ENCODE results near the gene SENP1. TPM values are rescaled to one million over a fixed set of nuclear protein-coding genes. Genes with fewer than 3 reads are reported as not detected.

Gene SENP1
- total RNA-seq, 1 experiment from 2014 or later, result 28.8 TPM

- H2BK15ac ChIP-seq (ENCODE audit: low read depth, low read length), result no peak overlapping the region
- WGBS (ENCODE audit: extremely low coverage, insufficient read length, low lambda C conversion rate), result no CpG with 5 or more reads among the region's 1 CpG
- DNase-seq, result no peak
- Mint-ChIP-seq H3K27me3 (ENCODE audit: low read depth) (no peaks in the 10 kb centered on the region), H3K27ac (no peak overlapping the region), H3K9me3 (no peaks in the 10 kb centered on the region), H3K4me3 (no peak overlapping the region), H3K36me3 (ENCODE audit: insufficient read depth in 1 of 3, low read depth in 3 of 3) (peaks cover 14 to 65% (median 40%) of the 10 kb centered on the region in 3 experiments; a peak in 6 of 7 replicates), H3K4me1 (no peaks in the 10 kb centered on the region)
- no peak overlapping the region for H2AFZ ChIP-seq (ENCODE audit: low read length)
- H3K79me1 ChIP-seq (ENCODE audit: insufficient read depth, low read depth, low read length, poor library complexity, severe bottlenecking), result no peaks in the 10 kb centered on the region
- no peak overlapping the region for H2BK120ac ChIP-seq (ENCODE audit: low read depth, low read length, poor library complexity, severe bottlenecking)
- no peak overlapping the region for H3K27ac ChIP-seq (ENCODE audit: insufficient read length, low read depth, low read length)
- no peak overlapping the region for H2BK20ac ChIP-seq (ENCODE audit: low read depth, low read length, poor library complexity, severe bottlenecking)
- H3K27me3 ChIP-seq (ENCODE audit: insufficient read depth, low read length), result no peaks in the 10 kb centered on the region
- H3K18ac ChIP-seq (ENCODE audit: insufficient read length, low read depth, low read length), result no peak overlapping the region
- H2BK12ac ChIP-seq (ENCODE audit: insufficient read length, low read depth, low read length), result no peak overlapping the region
- no peak overlapping the region for H4K5ac ChIP-seq (ENCODE audit: insufficient read length, low read depth, low read length)
- H3T11ph ChIP-seq (ENCODE audit: low read length), result no peak overlapping the region
- H3K23me2 ChIP-seq (ENCODE audit: insufficient read length, low read depth, low read length, poor library complexity, severe bottlenecking), result no peaks in the 10 kb centered on the region
- no peak overlapping the region for H3K23ac ChIP-seq (ENCODE audit: insufficient read length, low read depth, low read length)
- no peak overlapping the region for H2BK5ac ChIP-seq (ENCODE audit: insufficient read length, low read length)
- TF ChIP-seq CTCF (conservative IDR thresholded peaks at IDR 0.05), result peak; percentile 53; the same call in 2 of the 3 replicates
- no peak overlapping the region for H2AK5ac ChIP-seq (ENCODE audit: insufficient read length, low read length)
- H3K14ac ChIP-seq (ENCODE audit: insufficient read depth, low read length), result no peak overlapping the region
- no peaks in the 10 kb centered on the region for H4K20me1 ChIP-seq (ENCODE audit: control insufficient read depth, insufficient read depth, insufficient read length)
- H4K91ac ChIP-seq (ENCODE audit: insufficient read length, low read depth, low read length), result no peak overlapping the region
- H3K4me1 ChIP-seq (ENCODE audit: insufficient read depth, low read length), result no peaks in the 10 kb centered on the region
- H4K8ac ChIP-seq (replicated peaks; ENCODE audit: insufficient read length, low read depth, low read length), result no peak overlapping the region
- no peak overlapping the region for H3K4ac ChIP-seq (ENCODE audit: low read depth, low read length)
- no peaks in the 10 kb centered on the region for H3K79me2 ChIP-seq (ENCODE audit: insufficient read depth, low read length)
- H3K9ac ChIP-seq (ENCODE audit: extremely low read depth, insufficient read length, low read length), result no peak overlapping the region
- H3K9me3 ChIP-seq (ENCODE audit: control insufficient read depth, low read depth, low read length), result no peaks in the 10 kb centered on the region
- no peak overlapping the region for H3K56ac ChIP-seq (ENCODE audit: insufficient read length, low read depth, low read length)
- H3K4me2 ChIP-seq (ENCODE audit: insufficient read depth, insufficient read length, low read length), result no peak overlapping the region
Measured at GRCh38 chr12:48084066-48084465, 21.8 kb downstream of the SENP1 start.
